NCI-H2029 (cell line): ENCODE measurements around the gene PKNOX2.

Experiments
- DNase-seq: peaks from one replicate; lab custom pipeline; 2025; lab: John Stamatoyannopoulos, UW

The PKNOX2 gene

GRCh38 chr11:125164422-125165110 lies at the start of gene PKNOX2:
Gene PKNOX2 (plus strand): TSS chr11:125164751. CDS start chr11:125351306, 186,555 bp downstream.
- DNase-seq, result peak; percentile 9

- no peak for DNase-seq
Observed at GRCh38 chr11:125117429-125117828, 47.1 kb upstream of the PKNOX2 start.

GRCh38 chr11:125123194-125123946 lies 41.2 kb upstream of the PKNOX2 start:
- no peak for DNase-seq

GRCh38 chr11:125123947-125124617 lies 40.5 kb upstream of the PKNOX2 start:
- DNase-seq, result no peak

GRCh38 chr11:125124618-125124992 lies 39.9 kb upstream of the PKNOX2 start:
- DNase-seq, result no peak

GRCh38 chr11:125128450-125128849 lies 36.1 kb upstream of the PKNOX2 start:
- DNase-seq, result no peak

- no peak for DNase-seq
Observed at GRCh38 chr11:125129316-125129993, 35.1 kb upstream of the PKNOX2 start.

- no peak for DNase-seq
Observed at GRCh38 chr11:125132071-125132470, 32.5 kb upstream of the PKNOX2 start.

GRCh38 chr11:125132596-125132995 lies 32.0 kb upstream of the PKNOX2 start:
- no peak for DNase-seq

- no peak for DNase-seq
Observed at GRCh38 chr11:125136001-125136400, 28.6 kb upstream of the PKNOX2 start.

- no peak for DNase-seq
Observed at GRCh38 chr11:125138966-125139365, 25.6 kb upstream of the PKNOX2 start.

- DNase-seq, result no peak
Observed at GRCh38 chr11:125139778-125140177, 24.8 kb upstream of the PKNOX2 start.

- DNase-seq, result no peak
Observed at GRCh38 chr11:125140233-125140632, 24.3 kb upstream of the PKNOX2 start.

- no peak for DNase-seq
Observed at GRCh38 chr11:125141178-125141577, 23.4 kb upstream of the PKNOX2 start.

- DNase-seq, result no peak
Observed at GRCh38 chr11:125141686-125142535, 22.6 kb upstream of the PKNOX2 start.

GRCh38 chr11:125146232-125146631 lies 18.3 kb upstream of the PKNOX2 start:
- no peak for DNase-seq

- DNase-seq, result no peak
Observed at GRCh38 chr11:125147280-125147679, 17.3 kb upstream of the PKNOX2 start.

GRCh38 chr11:125148011-125148410 lies 16.5 kb upstream of the PKNOX2 start:
- DNase-seq, result no peak

GRCh38 chr11:125148743-125149142 lies 15.8 kb upstream of the PKNOX2 start:
- no peak for DNase-seq

- DNase-seq, result no peak
Observed at GRCh38 chr11:125153837-125154236, 10.7 kb upstream of the PKNOX2 start.

GRCh38 chr11:125154378-125155099 lies 10.0 kb upstream of the PKNOX2 start:
- DNase-seq, result no peak
